Fibroblast of pulmonary artery (primary cell): ENCODE measurements around the gene CNTNAP2.

ENCODE experiments used
- DNase-seq: peaks from one replicate; pipeline ENCODE4 v3.0.0-alpha.2; 2010; ENCODE audit warnings: low read depth
- H3K4me3 ChIP-seq: replicated peaks from 2 replicates; pipeline ENCODE4 v1.5.1; 2011; ENCODE audit warnings: low read depth, mild to moderate bottlenecking, control low read depth, low read length, moderate library complexity
- TF ChIP-seq, protein P1 (sequence below): IDR thresholded peaks from 2 replicates; pipeline ENCODE4 v1.5.1; 2011; ENCODE audit warnings: mild to moderate bottlenecking, control low read depth, low read length, inconsistent platforms; ENCODE audit errors: missing control alignments

The CNTNAP2 gene

DNA sequence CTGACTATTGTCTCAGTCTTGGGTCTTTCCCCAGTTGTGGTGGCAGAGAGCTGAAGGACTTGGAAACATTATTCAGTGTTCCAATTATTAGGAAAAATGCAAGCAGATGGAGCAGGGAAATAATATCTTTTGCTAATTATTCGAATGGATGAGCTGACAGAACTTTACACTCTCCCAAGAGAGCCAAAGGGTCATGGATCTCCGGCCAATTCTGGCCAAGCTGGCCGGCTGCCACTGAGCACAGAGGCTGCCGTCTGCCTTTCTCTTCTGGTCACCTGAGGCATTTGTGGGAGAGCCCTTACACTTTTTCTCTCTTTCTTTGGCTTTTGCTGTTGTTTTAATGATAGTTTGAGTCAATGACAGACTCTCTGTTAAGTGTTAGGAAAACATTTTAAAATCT lies 22.2 kb upstream of the CNTNAP2 start:
- DNase-seq = no peak

DNA sequence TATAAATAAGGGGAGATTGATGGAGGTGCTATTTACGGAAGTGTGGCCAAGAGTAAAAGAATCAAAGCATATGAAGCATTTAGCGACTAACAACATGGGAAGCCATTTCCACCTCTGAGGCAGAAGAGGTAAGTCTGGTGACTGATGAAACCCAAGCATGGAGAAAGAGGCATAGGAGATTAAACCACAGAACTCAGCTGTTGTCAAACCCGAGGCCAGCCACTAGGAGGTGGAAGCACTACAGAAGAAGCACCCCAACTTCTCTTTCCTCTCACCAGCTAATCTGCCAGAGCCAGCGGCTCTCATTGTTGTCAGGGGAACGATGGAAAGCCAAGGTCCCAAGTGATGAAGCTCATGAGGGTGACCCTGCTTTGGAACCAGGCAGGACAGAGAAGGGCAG lies 19.6 kb upstream of the CNTNAP2 start:
- no peak overlapping the region for H3K4me3 ChIP-seq
- DNase-seq = no peak
- TF ChIP-seq, protein P1, sequence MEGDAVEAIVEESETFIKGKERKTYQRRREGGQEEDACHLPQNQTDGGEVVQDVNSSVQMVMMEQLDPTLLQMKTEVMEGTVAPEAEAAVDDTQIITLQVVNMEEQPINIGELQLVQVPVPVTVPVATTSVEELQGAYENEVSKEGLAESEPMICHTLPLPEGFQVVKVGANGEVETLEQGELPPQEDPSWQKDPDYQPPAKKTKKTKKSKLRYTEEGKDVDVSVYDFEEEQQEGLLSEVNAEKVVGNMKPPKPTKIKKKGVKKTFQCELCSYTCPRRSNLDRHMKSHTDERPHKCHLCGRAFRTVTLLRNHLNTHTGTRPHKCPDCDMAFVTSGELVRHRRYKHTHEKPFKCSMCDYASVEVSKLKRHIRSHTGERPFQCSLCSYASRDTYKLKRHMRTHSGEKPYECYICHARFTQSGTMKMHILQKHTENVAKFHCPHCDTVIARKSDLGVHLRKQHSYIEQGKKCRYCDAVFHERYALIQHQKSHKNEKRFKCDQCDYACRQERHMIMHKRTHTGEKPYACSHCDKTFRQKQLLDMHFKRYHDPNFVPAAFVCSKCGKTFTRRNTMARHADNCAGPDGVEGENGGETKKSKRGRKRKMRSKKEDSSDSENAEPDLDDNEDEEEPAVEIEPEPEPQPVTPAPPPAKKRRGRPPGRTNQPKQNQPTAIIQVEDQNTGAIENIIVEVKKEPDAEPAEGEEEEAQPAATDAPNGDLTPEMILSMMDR = no peak

More for the DNA sequence above, 22.2 kb upstream of the CNTNAP2 start:
- TF ChIP-seq, protein P1 = no peak
- no peak overlapping the region for H3K4me3 ChIP-seq

DNA sequence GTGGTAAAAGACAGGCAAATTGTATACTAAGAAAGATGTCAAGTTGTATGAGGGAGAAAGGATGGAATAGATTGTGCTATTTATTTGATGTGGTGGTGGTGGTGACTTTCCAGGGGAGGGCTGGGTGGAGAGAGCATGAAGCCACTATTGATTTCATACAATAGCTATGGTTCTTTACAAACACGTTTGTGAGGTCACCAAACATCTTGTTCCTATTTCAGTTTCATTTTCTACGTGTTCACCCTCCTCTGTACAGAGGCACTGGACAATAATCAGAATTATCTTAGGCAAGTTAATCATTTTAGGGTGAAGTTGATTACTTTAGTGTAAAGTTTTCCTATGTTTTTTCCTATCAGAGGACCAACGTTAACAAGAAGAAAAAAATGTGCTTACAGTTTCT lies 10.3 kb upstream of the CNTNAP2 start:
- no peak overlapping the region for H3K4me3 ChIP-seq
- no peak for DNase-seq
- TF ChIP-seq, protein P1 = no peak

DNA sequence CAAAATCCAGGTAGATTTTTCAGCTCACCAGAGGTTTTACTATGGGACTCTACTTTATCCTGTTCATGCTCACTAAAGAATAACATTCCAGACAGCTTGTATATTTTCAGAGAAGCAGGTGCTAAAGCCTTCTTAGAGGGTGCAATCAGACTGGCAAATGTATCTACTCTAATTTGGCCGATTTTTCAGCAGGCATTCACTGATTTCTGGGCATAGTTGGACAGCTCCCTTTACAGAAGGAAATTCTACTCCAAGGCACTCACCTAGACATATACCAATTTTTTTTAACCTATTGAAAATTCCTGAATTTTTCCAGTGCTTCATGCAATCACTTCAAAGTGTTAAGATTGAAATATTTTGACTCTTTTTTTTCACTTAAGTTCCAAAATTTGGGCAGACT lies 3.8 kb upstream of the CNTNAP2 start:
- DNase-seq = no peak
- TF ChIP-seq, protein P1 = no peak
- no peak overlapping the region for H3K4me3 ChIP-seq

DNA sequence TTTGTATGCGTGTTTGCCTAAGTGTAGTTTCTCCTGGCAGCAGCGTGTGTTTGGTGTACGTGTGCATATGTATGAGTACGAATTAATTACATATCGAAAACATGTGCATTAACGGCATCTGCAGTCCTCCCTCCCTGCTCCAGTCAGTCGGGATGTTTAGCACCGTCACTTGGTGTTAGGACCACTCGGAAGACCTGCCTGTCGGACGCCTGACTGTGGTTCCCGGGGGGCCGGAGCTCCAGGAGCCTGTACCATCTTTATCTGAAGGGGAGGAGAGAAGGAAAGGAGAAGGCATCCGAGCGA lies 1.1 kb upstream of the CNTNAP2 start:
- no peak for DNase-seq
- H3K4me3 ChIP-seq = peak overlapping the region; percentile 60
- TF ChIP-seq, protein P1 = no peak

DNA sequence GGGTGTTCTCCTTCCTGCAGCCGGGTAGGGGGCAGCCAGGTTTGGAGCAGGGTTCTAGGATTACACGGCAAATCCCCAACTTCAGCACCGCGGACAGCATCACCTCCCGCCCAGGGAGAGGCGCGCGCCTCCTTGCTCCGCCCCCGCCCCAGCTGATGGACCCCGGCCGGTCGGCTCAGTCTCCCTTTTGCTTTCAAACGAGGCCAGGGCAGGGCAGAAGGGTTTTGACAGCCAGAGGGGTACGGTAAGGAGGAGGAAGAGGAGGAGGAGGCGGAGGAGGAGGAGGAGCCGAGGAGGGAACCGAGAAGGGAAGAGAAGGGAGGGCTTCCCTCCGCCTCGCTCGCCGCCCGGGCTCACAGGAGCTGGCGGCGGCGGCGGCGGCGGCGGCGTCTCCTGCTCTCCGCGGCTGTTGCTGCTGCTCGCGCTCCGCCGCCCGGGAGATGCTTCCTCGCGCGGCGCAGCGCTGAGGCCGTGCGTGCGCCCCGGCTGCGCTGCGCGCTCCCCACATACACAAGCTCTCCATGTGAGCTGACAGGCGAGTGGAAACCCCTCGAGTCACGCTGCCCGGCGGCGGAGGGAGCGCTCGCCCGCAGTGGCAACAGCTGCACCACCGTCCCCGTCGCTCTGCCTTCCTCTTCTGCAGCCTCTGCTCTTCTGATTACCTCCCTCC lies 615 bp upstream of the CNTNAP2 start:
- TF ChIP-seq, protein P1 = no peak
- peak overlapping the region; percentile 60 for H3K4me3 ChIP-seq
- peak; percentile 67 for DNase-seq

DNA sequence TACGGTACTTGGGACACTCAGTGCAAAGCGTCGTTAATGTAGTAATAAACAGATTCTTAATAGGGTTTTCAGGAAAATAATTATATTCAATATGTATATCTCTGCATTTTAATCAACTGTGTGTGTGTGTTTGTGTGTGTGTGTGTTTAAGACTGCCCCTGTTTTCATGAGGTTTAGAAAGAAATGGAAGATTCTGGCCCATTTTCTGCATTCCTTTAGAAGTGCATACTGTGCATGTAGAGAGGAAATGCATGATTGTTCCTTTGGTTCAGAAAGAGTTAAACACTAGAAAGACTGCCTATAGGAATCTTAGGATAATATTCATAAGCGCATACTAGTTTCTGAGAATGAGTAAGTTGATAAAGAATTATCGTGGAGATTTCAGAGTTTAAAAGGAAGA lies 975 bp downstream of the CNTNAP2 start:
- no peak for DNase-seq
- H3K4me3 ChIP-seq = no peak overlapping the region
- TF ChIP-seq, protein P1 = no peak
